Right lobe of liver (tissue), 6 donors: ENCODE data around the gene ZNF354C. TPM values are rescaled to one million over a fixed set of nuclear protein-coding genes. Genes with fewer than 3 reads are reported as not detected.
A peak's percentile ranks its signal among the peaks of the same experiment; 100 is the strongest.

Experiments used
- ATAC-seq, 4 donors: fragments of 200-7000 bp; cut with Tn5 transposase; one replicate each; pipeline ENCODE4 v1.9.1; 2020; ENCODE audit warnings: mild to moderate bottlenecking in 4 of 4, moderate library complexity in 4 of 4
- DNase-seq, 3 donors: peaks; one replicate each; pipeline ENCODE4 v3.0.0-alpha.2; 2020
- H3K27ac ChIP-seq, 3 donors: fragments of 200-600 bp; one replicate each; pipeline ENCODE4 v1.8.0; 2022
- H3K27me3 ChIP-seq, 2 donors: fragments of 200-600 bp; one replicate each; pipeline ENCODE4 v1.8.0; 2022
- H3K36me3 ChIP-seq, 4 donors: fragments of 200-600 bp; sonication (generic) in 1 of 4; one replicate each; pipeline versions ENCODE4 v1.5.1 to v1.8.0; 2017 to 2022; ENCODE audit warnings: control low read depth in 1 of 4
- H3K4me1 ChIP-seq, 4 donors: fragments of 200-600 bp; sonication (generic) in 1 of 4; one replicate each; pipeline versions ENCODE4 v1.5.1 to v1.8.0; 2017 to 2022; ENCODE audit warnings: control low read depth in 1 of 4
- H3K4me3 ChIP-seq, 3 donors: fragments of 200-600 bp; one replicate each; pipeline ENCODE4 v1.8.0; 2022
- H3K9me3 ChIP-seq, 4 donors: fragments of 200-600 bp; sonication (generic) in 1 of 4; one replicate each; pipeline versions ENCODE4 v1.5.1 to v1.8.0; 2017 to 2022; ENCODE audit warnings: control low read depth in 1 of 4
- POLR2A ChIP-seq: fragments of 450-650 bp; IDR thresholded peaks from one replicate; pipeline ENCODE4 v1.6.1; 2017; ENCODE audit warnings: antibody characterized with exemption, mild to moderate bottlenecking
- WGBS: methylation state at CpG from one replicate; pipeline ENCODE4 v1.1.6; 2018; ENCODE audit warnings: low coverage, low lambda C conversion rate; ENCODE audit not compliant: insufficient coverage; ENCODE audit errors: missing lambda C conversion rate; 5-methylcytosine and 5-hydroxymethylcytosine counted together
- intact Hi-C, 2 donors: fragments of 100-400 bp; cut with DNase I; formaldehyde crosslinking; loops; one replicate each; pipeline versions ENCODE4 v1.11.2 to v1.14.1; 2022
- long read RNA-seq: library from polyadenylated mRNA; unstranded; transcript quantifications from one replicate; pipeline ENCODE4 v2.0.0, GENCODE V29; 2019
- total RNA-seq, 6 experiments: library from RNA; depleted of rRNA in 2 of 6; stranded (reverse); fragments of >200 nt in 2 of 6; fragmentation: NEBNext Ultra II Directional in 3 of 6; extraction: Animal tissue kit (Norgen Biotek cat#: 25700) in 3 of 6; gene quantifications; one replicate each; pipeline versions ENCODE4 v1.1.0 to v1.2.4, GENCODE V29; 2016 to 2023
- TF ChIP-seq, protein P1 (sequence below), 4 donors: fragments of 200-600 bp in 3 of 4; fragments of 450-650 bp in 1 of 4; IDR thresholded peaks; one replicate each; pipeline versions ENCODE4 v1.5.1 to v1.8.0; 2016 to 2022; ENCODE audit warnings: antibody characterized with exemption in 4 of 4, mild to moderate bottlenecking in 2 of 4
- donor health status: DM: no; HTN: yes; CAD: no.
- donor health status: DM: no; HTN: no; CAD: no.
- donor health status: DM: no; HTN: no; CAD: no.
- donor health status: DM: no; HTN: yes; CAD: no.
- donor health status: DM: no; HTN: yes; CAD: no.

Gene ZNF354C
- total RNA-seq: 1 to 10 TPM in 5 of 6 experiments, under 1 TPM in 1; 0.81 to 2.4 (median 1.4) TPM
- long read RNA-seq: 0 reads

DNA sequence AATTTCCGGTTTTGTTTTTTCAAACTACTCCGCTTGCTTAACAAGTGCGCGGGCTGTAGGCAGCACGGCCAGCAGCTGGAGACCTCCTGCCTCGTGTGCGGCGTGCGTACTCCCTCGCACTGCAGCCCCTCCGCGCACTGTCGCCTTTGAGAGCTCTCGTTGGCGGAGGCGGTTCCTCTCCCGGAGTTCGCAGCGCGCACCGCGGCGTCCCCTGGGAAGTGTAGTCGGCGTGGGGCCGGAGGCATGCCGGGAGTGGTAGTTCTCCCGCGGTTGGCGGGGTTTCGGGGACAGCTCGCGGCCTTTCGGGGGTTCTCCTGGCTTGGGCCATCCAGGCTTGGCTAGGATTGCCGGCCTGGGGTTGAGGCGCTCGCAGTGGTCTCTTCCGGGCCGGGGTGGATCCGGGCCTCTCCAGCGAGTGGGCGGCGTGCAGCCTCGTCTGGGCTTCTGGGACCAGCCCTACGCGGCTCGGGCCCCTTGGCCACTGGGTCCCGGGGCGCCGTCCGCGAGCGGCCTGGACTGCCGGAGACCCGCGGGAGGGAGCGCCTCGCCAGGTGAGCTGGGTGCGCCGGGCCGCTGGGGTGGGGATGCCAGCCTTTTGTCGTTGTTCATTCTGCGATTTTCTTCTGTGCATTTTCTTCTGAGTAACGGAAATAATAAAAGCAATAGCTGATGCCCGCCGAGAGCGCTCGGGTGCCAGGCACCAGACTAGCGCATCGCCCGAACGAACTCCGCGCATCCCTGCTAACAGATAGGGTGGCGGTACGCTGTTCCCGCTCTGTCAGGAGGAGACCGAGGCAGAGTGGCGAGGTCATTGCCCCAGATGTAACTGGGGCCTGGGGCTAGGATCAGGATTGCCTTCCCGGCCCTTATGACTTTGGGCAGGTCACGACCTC, at the start of gene ZNF354C:
Gene ZNF354C (plus strand): TSS at position 258 of the 893 bp plus-strand sequence. CDS start 1,696 bp downstream, outside the sequence.
- intact Hi-C loops: loop anchor here in 1 of 2 donors (5.0 kb wide), 1 partner anchor 203 kb away; the partner anchor contains the start of gene ZNF354B
- peak; percentile 28 for TF ChIP-seq POLR2A
- TF ChIP-seq, protein P1, sequence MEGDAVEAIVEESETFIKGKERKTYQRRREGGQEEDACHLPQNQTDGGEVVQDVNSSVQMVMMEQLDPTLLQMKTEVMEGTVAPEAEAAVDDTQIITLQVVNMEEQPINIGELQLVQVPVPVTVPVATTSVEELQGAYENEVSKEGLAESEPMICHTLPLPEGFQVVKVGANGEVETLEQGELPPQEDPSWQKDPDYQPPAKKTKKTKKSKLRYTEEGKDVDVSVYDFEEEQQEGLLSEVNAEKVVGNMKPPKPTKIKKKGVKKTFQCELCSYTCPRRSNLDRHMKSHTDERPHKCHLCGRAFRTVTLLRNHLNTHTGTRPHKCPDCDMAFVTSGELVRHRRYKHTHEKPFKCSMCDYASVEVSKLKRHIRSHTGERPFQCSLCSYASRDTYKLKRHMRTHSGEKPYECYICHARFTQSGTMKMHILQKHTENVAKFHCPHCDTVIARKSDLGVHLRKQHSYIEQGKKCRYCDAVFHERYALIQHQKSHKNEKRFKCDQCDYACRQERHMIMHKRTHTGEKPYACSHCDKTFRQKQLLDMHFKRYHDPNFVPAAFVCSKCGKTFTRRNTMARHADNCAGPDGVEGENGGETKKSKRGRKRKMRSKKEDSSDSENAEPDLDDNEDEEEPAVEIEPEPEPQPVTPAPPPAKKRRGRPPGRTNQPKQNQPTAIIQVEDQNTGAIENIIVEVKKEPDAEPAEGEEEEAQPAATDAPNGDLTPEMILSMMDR (IDR thresholded peaks at IDR 0.05): no peak
- Histone ChIP-seq H3K9me3 (peaks cover 0 to 4% (median 0%) of the 10 kb centered on the region in 4 donors), H3K4me3 (peak within 1 kb of the TSS; percentile 83 to 92 (median 88)), H3K36me3 (peaks cover 0 to 2% (median 0%) of the 10 kb centered on the region in 4 donors), H3K27me3 (no peaks in the 10 kb centered on the region), H3K4me1 (no peaks in the 10 kb centered on the region), H3K27ac (peak within 1 kb of the TSS; percentile 36 to 55 (median 41))
- DNase-seq: peak; percentile 88 to 93 (median 90)
- WGBS: 13% methylated on average over 32 of the region's 81 CpGs
- ATAC-seq: peak; percentile 99 to 100 (median 100)

DNA sequence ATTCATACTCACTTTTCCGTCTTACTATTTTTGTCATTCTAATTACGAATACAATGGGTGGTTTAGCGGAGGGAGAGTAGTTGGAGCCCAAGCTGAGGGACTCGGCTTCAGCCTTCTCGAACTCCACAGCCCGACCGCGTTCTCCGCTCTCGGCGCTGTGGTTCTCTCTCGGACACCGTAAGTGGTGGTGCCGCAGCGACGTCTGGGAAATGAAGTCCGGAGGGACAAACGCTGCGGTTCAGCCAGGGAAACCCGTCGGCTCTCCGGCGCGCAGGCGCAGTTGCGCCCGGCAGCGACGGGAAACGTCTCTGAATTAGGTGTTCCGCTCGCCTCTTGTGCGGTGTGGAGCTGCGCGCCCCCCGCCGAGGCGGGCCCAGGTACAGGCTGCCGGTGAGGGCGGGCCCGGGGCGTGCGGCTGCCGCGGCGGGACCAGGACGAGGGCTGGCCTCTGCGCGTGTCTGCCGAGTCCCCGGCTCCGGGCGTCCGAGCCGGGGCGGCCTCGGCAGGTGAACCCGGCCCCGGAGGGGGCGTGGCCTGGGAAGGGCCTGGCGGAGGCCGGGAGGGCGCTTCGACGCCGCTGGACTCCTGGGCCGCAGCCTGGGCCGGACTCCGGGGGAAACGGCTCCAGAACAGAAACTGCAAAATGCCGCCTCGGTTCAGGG, 36.5 kb upstream of the ZNF354C start, which contains the start of gene ZNF879:
Gene ZNF879 (plus strand): TSS at position 277 of the 662 bp plus-strand sequence. CDS start 1,201 bp downstream, outside the sequence.
- intact Hi-C loops: no loop called here
- Histone ChIP-seq H3K27ac (peak within 1 kb of the TSS; percentile 50 to 79 (median 75)), H3K4me3 (peak within 1 kb of the TSS; percentile 62 to 76 (median 67)), H3K4me1 (no peaks in the 10 kb centered on the region), H3K9me3 (peaks cover 0 to 2% (median 0%) of the 10 kb centered on the region in 4 donors), H3K36me3 (peaks cover 0 to 15% (median 7%) of the 10 kb centered on the region in 4 donors), H3K27me3 (no peaks in the 10 kb centered on the region)
- WGBS: 2% methylated on average over 29 of the region's 72 CpGs
- no peak for TF ChIP-seq POLR2A
- TF ChIP-seq, protein P1 (IDR thresholded peaks at IDR 0.05): no peak
- ATAC-seq (peak; percentile 98 to 99 (median 99)), DNase-seq (peak; percentile 93 to 96 (median 96))

DNA sequence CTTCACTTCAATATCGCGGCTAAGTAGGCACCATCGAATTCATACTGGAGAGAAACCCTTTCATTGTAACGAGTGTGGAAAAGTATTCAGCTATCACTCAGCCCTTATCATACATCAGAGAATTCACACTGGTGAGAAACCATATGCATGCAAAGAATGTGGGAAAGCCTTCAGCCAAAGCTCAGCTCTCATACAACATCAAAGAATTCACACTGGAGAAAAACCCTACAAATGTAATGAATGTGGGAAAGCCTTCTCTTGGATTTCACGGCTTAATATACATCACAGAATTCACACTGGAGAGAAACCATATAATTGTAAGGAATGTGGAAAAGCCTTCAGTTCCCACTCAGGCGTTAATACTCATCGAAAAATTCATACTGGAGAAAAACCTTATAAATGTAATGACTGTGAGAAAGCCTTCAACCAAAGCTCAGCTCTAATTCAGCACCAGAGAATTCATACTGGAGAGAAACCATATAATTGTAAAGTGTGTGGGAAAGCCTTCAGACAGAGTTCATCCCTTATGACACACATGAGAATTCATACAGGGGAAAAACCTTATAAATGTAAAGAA, 27.1 kb upstream of the ZNF354C start:
- no peak overlapping the region for H3K27ac ChIP-seq
- intact Hi-C loops: no loop called here
- TF ChIP-seq, protein P1 (IDR thresholded peaks at IDR 0.05): no peak
- TF ChIP-seq POLR2A: no peak
- ATAC-seq (no peak), DNase-seq (no peak)
- peaks cover 6 to 71% (median 34%) of the 10 kb centered on the region in 4 donors for H3K9me3 ChIP-seq
- no peaks in the 10 kb centered on the region for H3K27me3 ChIP-seq
- peaks cover 0 to 34% (median 7%) of the 10 kb centered on the region in 4 donors for H3K36me3 ChIP-seq
- H3K4me1 ChIP-seq: no peaks in the 10 kb centered on the region
- 94% methylated on average over 7 of the region's 7 CpGs for WGBS
- no peak overlapping the region for H3K4me3 ChIP-seq

DNA sequence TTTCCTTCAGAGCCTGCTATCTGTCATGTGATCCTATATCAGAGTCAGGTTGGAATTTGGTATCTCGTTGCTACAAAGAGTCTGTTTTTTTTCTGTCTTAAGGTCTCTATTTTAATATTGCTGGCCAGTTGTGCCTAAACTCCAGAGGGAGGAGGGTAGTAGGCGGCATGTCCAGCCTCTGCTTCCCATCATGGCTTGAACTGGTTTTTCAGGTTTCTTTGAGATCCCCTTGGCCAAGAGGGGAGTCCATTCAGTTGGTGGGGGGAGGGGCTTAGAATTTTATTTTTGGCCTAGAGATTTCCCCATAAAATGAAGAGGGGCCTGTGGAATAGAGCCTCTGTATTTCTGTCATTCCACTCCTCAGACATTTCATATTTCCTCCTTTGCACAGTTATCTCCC, 15.4 kb upstream of the ZNF354C start:
- WGBS: 60% methylated on average over 2 of the region's 2 CpGs
- intact Hi-C loops: no loop called here
- no peak for TF ChIP-seq POLR2A
- TF ChIP-seq, protein P1 (IDR thresholded peaks at IDR 0.05): no peak
- no peak for ATAC-seq
- H3K36me3 ChIP-seq: no peaks in the 10 kb centered on the region
- no peak for DNase-seq
- H3K4me1 ChIP-seq: no peaks in the 10 kb centered on the region
- H3K27ac ChIP-seq: no peak overlapping the region
- no peaks in the 10 kb centered on the region for H3K27me3 ChIP-seq
- H3K9me3 ChIP-seq: peaks cover 0 to 4% (median 0%) of the 10 kb centered on the region in 4 donors
- H3K4me3 ChIP-seq: no peak overlapping the region
